CD4-positive, alpha-beta T cell treated with Interleukin-2 at 100 ng/mL for 4 hours (primary cell): Measurements from ENCODE around the gene COX8A.
"Not testable (repeated sequence)": the region's sequence is repeated elsewhere in the genome, so short reads cannot be mapped to it uniquely, and the experiment has no call there.

ENCODE experiments used
- DNase-seq: peaks from one replicate; pipeline ENCODE4 v3.0.0-alpha.2; 2020; ENCODE audit warnings: low spot score

Gene COX8A

GRCh38 chr11:63970902-63971301 lies 3.5 kb upstream of the COX8A start:
- no peak for DNase-seq

GRCh38 chr11:63973912-63974258 lies 535 bp upstream of the COX8A start:
- not testable (repeated sequence) for DNase-seq

- no peak for DNase-seq
Observed at GRCh38 chr11:63978551-63979239, 4.3 kb downstream of the COX8A start.

GRCh38 chr11:63979426-63979825 lies 5.0 kb downstream of the COX8A start:
- no peak for DNase-seq

- peak; percentile 69 for DNase-seq
Observed at GRCh38 chr11:63985812-63986155, 11.4 kb downstream of the COX8A start.

GRCh38 chr11:63986156-63986931 lies 11.9 kb downstream of the COX8A start, which contains the start of gene OTUB1:
OTUB1 (plus strand) TSS chr11:63986438; CDS start chr11:63986457, 19 bp downstream.
- DNase-seq: peak; percentile 85

- no peak for DNase-seq
Observed at GRCh38 chr11:63986932-63987513, 12.6 kb downstream of the COX8A start.

- DNase-seq: no peak
Observed at GRCh38 chr11:63991558-63991957, 17.1 kb downstream of the COX8A start.

GRCh38 chr11:63993100-63993499 lies 18.7 kb downstream of the COX8A start:
- no peak for DNase-seq

- DNase-seq: no peak
Observed at GRCh38 chr11:63993993-63994392, 19.6 kb downstream of the COX8A start.

- no peak for DNase-seq
Observed at GRCh38 chr11:63996512-63996911, 22.1 kb downstream of the COX8A start.

- no peak for DNase-seq
Observed at GRCh38 chr11:63997104-63997700, 22.8 kb downstream of the COX8A start.

- DNase-seq: no peak
Observed at GRCh38 chr11:63997801-63998337, 23.4 kb downstream of the COX8A start.

GRCh38 chr11:63998558-63999348 lies 24.3 kb downstream of the COX8A start:
- no peak for DNase-seq

- peak; percentile 59 for DNase-seq
Observed at GRCh38 chr11:63999349-64000025, 25.1 kb downstream of the COX8A start.

- peak; percentile 66 for DNase-seq
Observed at GRCh38 chr11:64000026-64000739, 25.8 kb downstream of the COX8A start.

- no peak for DNase-seq
Observed at GRCh38 chr11:64000740-64001483, 26.5 kb downstream of the COX8A start.

- no peak for DNase-seq
Observed at GRCh38 chr11:64001484-64002420, 27.3 kb downstream of the COX8A start.
